Loucy (cell line): ENCODE results near the gene SBF2.

Experiments used
- EZH2phosphoT487 ChIP-seq: fragments of 200-600 bp; IDR thresholded peaks from 2 replicates; pipeline ENCODE4 v1.6.1; 2018; ENCODE audit warnings: antibody characterized with exemption, mild to moderate bottlenecking, moderate library complexity, borderline replicate concordance
- TF ChIP-seq, protein P1 (sequence below): fragments of 200-600 bp; sonication (generic); conservative IDR thresholded peaks from 2 replicates; pipeline ENCODE4 v1.5.1; 2014; ENCODE audit warnings: mild to moderate bottlenecking, antibody characterized with exemption, low read length

DNA sequence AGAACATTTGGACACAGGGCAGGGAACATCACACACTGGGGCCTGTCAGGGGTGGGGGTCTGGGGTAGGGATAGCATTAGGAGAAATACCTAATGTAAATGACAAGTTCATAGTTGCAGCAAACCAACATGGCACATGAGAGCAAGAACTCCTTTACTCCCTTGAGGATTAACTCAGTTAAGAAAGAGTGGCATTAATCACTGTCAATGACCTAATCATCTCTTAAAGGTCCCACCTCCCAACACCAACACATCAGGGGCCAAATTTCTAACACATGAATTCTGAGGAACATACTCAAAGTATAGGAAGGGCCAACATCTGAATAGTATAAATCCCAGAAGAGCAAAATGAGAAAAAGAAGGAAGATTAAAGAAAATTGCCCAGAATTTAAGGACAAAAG is 357.3 kb downstream of the SBF2 start:
- TF ChIP-seq, protein P1, sequence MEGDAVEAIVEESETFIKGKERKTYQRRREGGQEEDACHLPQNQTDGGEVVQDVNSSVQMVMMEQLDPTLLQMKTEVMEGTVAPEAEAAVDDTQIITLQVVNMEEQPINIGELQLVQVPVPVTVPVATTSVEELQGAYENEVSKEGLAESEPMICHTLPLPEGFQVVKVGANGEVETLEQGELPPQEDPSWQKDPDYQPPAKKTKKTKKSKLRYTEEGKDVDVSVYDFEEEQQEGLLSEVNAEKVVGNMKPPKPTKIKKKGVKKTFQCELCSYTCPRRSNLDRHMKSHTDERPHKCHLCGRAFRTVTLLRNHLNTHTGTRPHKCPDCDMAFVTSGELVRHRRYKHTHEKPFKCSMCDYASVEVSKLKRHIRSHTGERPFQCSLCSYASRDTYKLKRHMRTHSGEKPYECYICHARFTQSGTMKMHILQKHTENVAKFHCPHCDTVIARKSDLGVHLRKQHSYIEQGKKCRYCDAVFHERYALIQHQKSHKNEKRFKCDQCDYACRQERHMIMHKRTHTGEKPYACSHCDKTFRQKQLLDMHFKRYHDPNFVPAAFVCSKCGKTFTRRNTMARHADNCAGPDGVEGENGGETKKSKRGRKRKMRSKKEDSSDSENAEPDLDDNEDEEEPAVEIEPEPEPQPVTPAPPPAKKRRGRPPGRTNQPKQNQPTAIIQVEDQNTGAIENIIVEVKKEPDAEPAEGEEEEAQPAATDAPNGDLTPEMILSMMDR = no peak
- no peak for TF ChIP-seq EZH2phosphoT487
